A549 treated with GW870086 at 1 μM for 4 hours (cell line): Measurements from ENCODE around the gene UGGT1. TPM values are rescaled to one million over a fixed set of nuclear protein-coding genes. Genes with fewer than 3 reads are reported as not detected.

Source experiments
- total RNA-seq: library from RNA; stranded (reverse); fragments of 200-300 nt; extraction: Qiagen RNA extraction; gene quantifications from 5 replicates; pipeline ENCODE4 v1.2.3, GENCODE V29; 2022; ENCODE audit warnings: low read depth

UGGT1 gene, protein sequence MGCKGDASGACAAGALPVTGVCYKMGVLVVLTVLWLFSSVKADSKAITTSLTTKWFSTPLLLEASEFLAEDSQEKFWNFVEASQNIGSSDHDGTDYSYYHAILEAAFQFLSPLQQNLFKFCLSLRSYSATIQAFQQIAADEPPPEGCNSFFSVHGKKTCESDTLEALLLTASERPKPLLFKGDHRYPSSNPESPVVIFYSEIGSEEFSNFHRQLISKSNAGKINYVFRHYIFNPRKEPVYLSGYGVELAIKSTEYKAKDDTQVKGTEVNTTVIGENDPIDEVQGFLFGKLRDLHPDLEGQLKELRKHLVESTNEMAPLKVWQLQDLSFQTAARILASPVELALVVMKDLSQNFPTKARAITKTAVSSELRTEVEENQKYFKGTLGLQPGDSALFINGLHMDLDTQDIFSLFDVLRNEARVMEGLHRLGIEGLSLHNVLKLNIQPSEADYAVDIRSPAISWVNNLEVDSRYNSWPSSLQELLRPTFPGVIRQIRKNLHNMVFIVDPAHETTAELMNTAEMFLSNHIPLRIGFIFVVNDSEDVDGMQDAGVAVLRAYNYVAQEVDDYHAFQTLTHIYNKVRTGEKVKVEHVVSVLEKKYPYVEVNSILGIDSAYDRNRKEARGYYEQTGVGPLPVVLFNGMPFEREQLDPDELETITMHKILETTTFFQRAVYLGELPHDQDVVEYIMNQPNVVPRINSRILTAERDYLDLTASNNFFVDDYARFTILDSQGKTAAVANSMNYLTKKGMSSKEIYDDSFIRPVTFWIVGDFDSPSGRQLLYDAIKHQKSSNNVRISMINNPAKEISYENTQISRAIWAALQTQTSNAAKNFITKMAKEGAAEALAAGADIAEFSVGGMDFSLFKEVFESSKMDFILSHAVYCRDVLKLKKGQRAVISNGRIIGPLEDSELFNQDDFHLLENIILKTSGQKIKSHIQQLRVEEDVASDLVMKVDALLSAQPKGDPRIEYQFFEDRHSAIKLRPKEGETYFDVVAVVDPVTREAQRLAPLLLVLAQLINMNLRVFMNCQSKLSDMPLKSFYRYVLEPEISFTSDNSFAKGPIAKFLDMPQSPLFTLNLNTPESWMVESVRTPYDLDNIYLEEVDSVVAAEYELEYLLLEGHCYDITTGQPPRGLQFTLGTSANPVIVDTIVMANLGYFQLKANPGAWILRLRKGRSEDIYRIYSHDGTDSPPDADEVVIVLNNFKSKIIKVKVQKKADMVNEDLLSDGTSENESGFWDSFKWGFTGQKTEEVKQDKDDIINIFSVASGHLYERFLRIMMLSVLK (N-terminal part only)
- 16.4 to 22.9 TPM (median 21.8 TPM) in 5 replicates for total RNA-seq

DNA sequence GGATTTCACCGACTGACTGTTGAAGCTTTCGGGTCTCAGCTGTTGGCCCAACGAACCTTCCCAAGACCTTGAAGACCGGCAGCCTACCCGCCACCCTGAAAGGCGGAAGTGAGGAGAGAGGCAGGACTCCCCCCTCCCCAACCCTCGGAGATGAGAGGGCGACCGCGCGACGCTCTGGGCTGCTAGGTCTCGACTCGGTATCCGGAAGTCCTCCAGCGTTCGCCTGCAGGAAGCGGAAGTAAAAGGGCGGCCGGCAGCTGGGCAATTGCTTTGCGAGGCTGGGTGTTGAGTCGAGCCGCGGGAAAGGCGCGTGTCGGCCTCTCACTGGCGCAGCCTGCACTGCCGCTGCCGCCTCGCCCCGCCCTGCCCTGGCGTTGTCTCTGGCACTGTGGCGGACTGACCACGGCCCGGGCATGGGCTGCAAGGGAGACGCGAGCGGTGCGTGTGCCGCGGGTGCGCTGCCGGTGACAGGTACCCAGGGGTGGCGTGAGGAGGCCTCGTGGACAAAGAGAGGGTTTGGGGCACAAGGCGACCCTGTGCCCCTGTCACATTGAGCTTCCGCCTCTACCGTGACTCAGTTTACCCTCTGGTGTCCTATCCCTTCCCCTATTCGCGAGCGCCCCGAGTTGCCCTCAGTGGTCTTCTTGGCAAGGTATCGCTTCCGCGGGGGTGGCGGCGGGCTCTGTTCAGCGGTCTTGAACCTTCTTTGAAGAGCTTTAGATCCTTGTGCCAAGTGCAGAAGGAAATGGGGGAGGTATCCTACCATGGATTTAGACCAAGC lies at the start of gene UGGT1:
Gene UGGT1 (plus strand): TSS at position 256 of the 781 bp plus-strand sequence. CDS start 158 bp downstream, at position 414.

Other genes starting within 250 kb of the UGGT1 start
- 43.6 to 61.7 TPM (median 55.6 TPM) in 5 replicates for gene POLR2D, start 233.0 kb upstream of the UGGT1 start, total RNA-seq
- gene AMMECR1L, start 205.2 kb upstream of the UGGT1 start, total RNA-seq: 14.8 to 18.2 TPM (median 17.9 TPM) in 5 replicates
- gene SAP130, start 63.1 kb upstream of the UGGT1 start, total RNA-seq: 10.2 to 13.9 TPM (median 12.2 TPM) in 5 replicates
- 9.3 to 13.0 TPM (median 11.3 TPM) in 5 replicates for gene HS6ST1, start 227.7 kb downstream of the UGGT1 start, total RNA-seq